OCI-LY7 (cell line): ENCODE measurements around the gene HSD17B2.

ENCODE experiments used
- CTCF ChIP-seq: fragments of 200-600 bp; sonication (generic); conservative IDR thresholded peaks from 2 replicates; pipeline ENCODE4 v1.5.1; 2014; ENCODE audit warnings: mild to moderate bottlenecking, antibody characterized with exemption, low read length, moderate library complexity, mixed read lengths
- EZH2phosphoT487 ChIP-seq: fragments of 200-600 bp; sonication (generic); IDR thresholded peaks from 2 replicates; pipeline ENCODE4 v1.6.1; 2018; ENCODE audit warnings: low read depth, borderline replicate concordance, mild to moderate bottlenecking, mixed run types, antibody characterized with exemption, low read length, moderate library complexity, mixed read lengths

- TF ChIP-seq CTCF (no peak), EZH2phosphoT487 (no peak)
Measured at GRCh38 chr16:82044585-82044911, 9.5 kb downstream of the HSD17B2 start.
